Measurements from ENCODE around the gene GRWD1. TPM values are rescaled to one million over a fixed set of nuclear protein-coding genes. Genes with fewer than 3 reads are reported as not detected.
A peak's percentile ranks its signal among the peaks of the same experiment; 100 is the strongest.

The GRWD1 gene
- total and polyA plus RNA-seq, 10 of the 15 experiments (the other 5 are each of a cell fraction or from before 2014, with no cell fraction given) = 1.4 to 103 (median 30.7) TPM

DNA sequence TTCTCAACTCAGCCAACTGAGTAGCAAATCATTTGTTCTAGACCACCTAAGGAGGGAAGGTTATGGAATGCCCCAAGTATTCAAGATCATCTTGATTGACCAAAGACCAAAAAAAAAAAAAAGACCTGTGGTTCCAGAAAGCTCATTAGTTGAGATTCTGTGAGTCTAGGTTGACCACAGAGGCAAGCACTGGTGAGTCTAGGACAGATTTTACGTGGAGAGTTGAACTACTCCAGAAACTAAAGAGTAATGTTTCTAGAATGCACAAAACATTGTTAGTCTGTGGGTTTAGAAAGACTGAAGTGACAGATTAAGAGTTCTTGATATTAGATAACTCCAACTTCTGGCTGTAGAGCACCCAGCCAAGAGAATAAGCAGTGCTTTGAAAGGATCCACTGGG, 19.4 kb downstream of the GRWD1 start (continued):
- TF ChIP-seq CEBPB (IDR thresholded peaks at IDR 0.05; ENCODE audit: borderline replicate concordance in 1 of 2, low read depth in 2 of 2, low read length in 2 of 2) (no peak), TAF1 (IDR thresholded peaks at IDR 0.05; ENCODE audit: borderline replicate concordance, low read depth, low read length) (no peak), SKIL (IDR thresholded peaks at IDR 0.05; ENCODE audit: low read depth, poor library complexity, severe bottlenecking) (peak; percentile 81), RELA (IDR thresholded peaks at IDR 0.05; ENCODE audit: borderline replicate concordance, partially characterized antibody) (no peak), ATF2 (IDR thresholded peaks at IDR 0.05; ENCODE audit: low read length) (no peak), EGR1 (IDR thresholded peaks at IDR 0.05; ENCODE audit: borderline replicate concordance in 1 of 2, low read depth in 2 of 2, low read length in 2 of 2) (no peak), RAD21 (IDR thresholded peaks at IDR 0.05; ENCODE audit: insufficient read depth, low read depth, low read length) (no peak), RUNX3 (IDR thresholded peaks at IDR 0.05; ENCODE audit: low read length) (peak; percentile 72), JUNB (IDR thresholded peaks at IDR 0.05) (peak; percentile 35; the same call in 1 of the 2 replicates), ZNF274 (IDR thresholded peaks at IDR 0.05; ENCODE audit: insufficient read depth, insufficient read length) (no peak), YY1 (IDR thresholded peaks at IDR 0.05; ENCODE audit: low read depth, low read length) (no peak), MTA2 (IDR thresholded peaks at IDR 0.05; ENCODE audit: low read depth) (peak; percentile 90), ZNF384 (IDR thresholded peaks at IDR 0.05; ENCODE audit: borderline replicate concordance, low read depth, low read length) (no peak), BCL11A (IDR thresholded peaks at IDR 0.05; ENCODE audit: low read depth, low read length) (peak; percentile 81; the same call in 1 of the 2 replicates), NBN (IDR thresholded peaks at IDR 0.05) (no peak), SRF (IDR thresholded peaks at IDR 0.05; ENCODE audit: low read depth in 2 of 2, low read length in 2 of 2) (no peak)
- TF ChIP-seq, protein P1, sequence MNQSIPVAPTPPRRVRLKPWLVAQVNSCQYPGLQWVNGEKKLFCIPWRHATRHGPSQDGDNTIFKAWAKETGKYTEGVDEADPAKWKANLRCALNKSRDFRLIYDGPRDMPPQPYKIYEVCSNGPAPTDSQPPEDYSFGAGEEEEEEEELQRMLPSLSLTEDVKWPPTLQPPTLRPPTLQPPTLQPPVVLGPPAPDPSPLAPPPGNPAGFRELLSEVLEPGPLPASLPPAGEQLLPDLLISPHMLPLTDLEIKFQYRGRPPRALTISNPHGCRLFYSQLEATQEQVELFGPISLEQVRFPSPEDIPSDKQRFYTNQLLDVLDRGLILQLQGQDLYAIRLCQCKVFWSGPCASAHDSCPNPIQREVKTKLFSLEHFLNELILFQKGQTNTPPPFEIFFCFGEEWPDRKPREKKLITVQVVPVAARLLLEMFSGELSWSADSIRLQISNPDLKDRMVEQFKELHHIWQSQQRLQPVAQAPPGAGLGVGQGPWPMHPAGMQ (IDR thresholded peaks at IDR 0.05; ENCODE audit: borderline replicate concordance) = no peak
- TF ChIP-seq, protein P2, sequence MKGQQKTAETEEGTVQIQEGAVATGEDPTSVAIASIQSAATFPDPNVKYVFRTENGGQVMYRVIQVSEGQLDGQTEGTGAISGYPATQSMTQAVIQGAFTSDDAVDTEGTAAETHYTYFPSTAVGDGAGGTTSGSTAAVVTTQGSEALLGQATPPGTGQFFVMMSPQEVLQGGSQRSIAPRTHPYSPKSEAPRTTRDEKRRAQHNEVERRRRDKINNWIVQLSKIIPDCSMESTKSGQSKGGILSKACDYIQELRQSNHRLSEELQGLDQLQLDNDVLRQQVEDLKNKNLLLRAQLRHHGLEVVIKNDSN (IDR thresholded peaks at IDR 0.05; ENCODE audit: borderline replicate concordance, extremely low read length, insufficient read depth, low read depth, low read length) = no peak

All from GM12878 (cell line).